BJ (cell line): ENCODE results near the gene RFT1. TPM values are rescaled to one million over a fixed set of nuclear protein-coding genes. Genes with fewer than 3 reads are reported as not detected.

ENCODE experiments used
- CTCF ChIA-PET: fragments of 350-600 bp; formaldehyde crosslinking; extraction: SDS; loops from one replicate; lab custom pipeline; 2021; ENCODE audit warnings: antibody characterized with exemption, inconsistent platforms; lab: Yijun Ruan, JAX
- POLR2A ChIA-PET: fragments of 300-600 bp; sonication (Branson Sonifier 250); formaldehyde crosslinking; extraction: SDS; loops from one replicate; lab custom pipeline; 2021; ENCODE audit warnings: antibody characterized with exemption; lab: Charles Lee
- DNase-seq: peaks from one replicate; pipeline ENCODE4 v3.0.0-alpha.2; 2011; ENCODE audit warnings: low read depth
- H3K27me3 ChIP-seq: 2 replicates; pipeline ENCODE4 v1.6.0; 2011; ENCODE audit warnings: low read length; ENCODE audit not compliant: control insufficient read depth, insufficient read depth
- H3K36me3 ChIP-seq: 2 replicates; pipeline ENCODE4 v1.5.1; 2011; ENCODE audit warnings: low read length; ENCODE audit not compliant: control insufficient read depth, insufficient read depth
- H3K4me3 ChIP-seq: 2 replicates; pipeline ENCODE4 v1.5.1; 2011; ENCODE audit warnings: low read depth, mild to moderate bottlenecking, control low read depth, low read length
- CTCF ChIP-seq: IDR thresholded peaks from 2 replicates; pipeline ENCODE4 v1.5.1; 2011; ENCODE audit warnings: low read depth, mild to moderate bottlenecking, control low read depth, inconsistent platforms, low read length, moderate library complexity; ENCODE audit not compliant: insufficient read depth
- polyA plus RNA-seq: library from polyadenylated mRNA; depleted of rRNA; stranded (reverse); fragments of >200 nt; gene quantifications from 2 replicates; pipeline ENCODE4 v1.2.3, GENCODE V29; 2011

The RFT1 gene
- polyA plus RNA-seq, 1 experiment, result 27.9 TPM

DNA sequence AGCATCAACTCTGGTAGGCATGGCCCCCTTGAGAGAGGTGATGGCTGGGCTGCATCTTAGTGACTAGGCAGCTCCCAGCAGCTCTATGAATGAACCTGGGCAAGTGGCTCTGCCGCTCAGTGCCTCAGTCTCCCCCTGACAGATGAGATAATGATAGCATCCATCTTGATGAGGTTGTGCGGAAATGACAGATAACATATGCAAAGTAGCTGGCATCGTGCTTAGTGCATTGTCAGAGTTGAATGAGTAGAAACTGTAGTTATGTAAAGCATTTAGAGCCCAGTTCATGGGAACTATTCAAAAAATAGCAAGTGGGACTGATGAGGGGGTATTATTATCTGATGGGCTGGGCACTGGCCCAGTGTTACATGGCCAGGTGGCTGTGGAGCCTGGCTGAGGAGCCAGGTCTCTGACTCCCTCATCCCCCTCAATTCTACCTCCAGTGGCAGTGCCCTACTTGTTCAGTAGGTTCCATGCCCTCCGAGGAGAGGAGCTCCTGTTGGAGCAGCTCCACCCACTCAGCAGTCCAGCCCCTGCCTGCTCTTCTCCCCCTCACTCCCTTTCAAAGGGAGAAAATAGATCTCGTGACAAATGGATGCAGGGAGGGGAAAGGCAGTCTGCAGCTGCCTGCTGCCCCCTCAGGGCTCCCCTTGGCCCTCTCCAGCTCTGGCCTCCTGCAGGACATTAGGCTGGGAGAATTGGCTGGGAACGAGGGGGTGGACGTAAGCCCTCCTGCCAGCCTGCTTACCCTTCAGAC, 37.4 kb upstream of the RFT1 start:
- TF ChIP-seq CTCF, result no peak
- Histone ChIP-seq H3K4me3 (no peak overlapping the region), H3K27me3 (no peaks in the 10 kb centered on the region), H3K36me3 (peaks cover 2% of the 10 kb centered on the region; the same call in 1 of the 2 replicates)
- ChIA-PET POLR2A (no interaction called here), CTCF (interaction anchor here (0.9 to 1.3 kb wide), 3 partner anchors 13 to 34 kb away, joined by 3 read pairs; no protein-coding TSS in a partner anchor)
- no peak for DNase-seq

GRCh38 chr3:53166781-53167291, 36.6 kb upstream of the RFT1 start:
- POLR2A ChIA-PET, result no interaction called here
- Histone ChIP-seq H3K4me3 (no peak overlapping the region), H3K27me3 (no peaks in the 10 kb centered on the region), H3K36me3 (peaks cover 2% of the 10 kb centered on the region)
- CTCF ChIA-PET, result interaction anchor here (0.7 to 1.5 kb wide), 4 partner anchors 10 to 31 kb away, joined by 3 read pairs; no protein-coding TSS in a partner anchor
- no peak for TF ChIP-seq CTCF
- DNase-seq, result no peak

DNA sequence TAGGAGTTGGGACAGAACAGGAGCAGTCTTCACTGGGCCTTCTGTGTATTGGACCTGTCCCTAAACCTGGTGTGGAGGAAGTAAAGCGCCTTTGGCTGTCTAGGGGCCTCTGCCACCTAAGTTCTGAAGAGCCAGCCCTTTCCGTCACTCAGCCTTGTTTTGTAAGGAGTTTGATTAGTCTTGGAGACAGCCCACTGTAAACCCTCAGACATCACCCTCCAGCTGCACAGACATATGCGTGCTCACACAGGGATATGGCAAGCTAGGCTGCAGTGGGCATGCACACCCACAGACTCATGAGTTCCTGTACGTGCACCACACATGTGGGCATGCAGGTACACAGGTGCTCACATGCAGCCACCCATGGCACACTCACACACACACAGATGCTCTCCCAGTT, 36.0 kb upstream of the RFT1 start:
- DNase-seq, result no peak
- CTCF ChIA-PET, result interaction anchor here (1.1 to 1.5 kb wide), 4 partner anchors 10 to 55 kb away, joined by 3 to 4 read pairs (median 3); no protein-coding TSS in a partner anchor

GRCh38 chr3:53164911-53165310, 34.7 kb upstream of the RFT1 start:
- no peaks in the 10 kb centered on the region for H3K27me3 ChIP-seq
- DNase-seq, result no peak
- H3K36me3 ChIP-seq, result peaks cover 2% of the 10 kb centered on the region
- CTCF ChIA-PET, result interaction anchor here (0.9 to 3.0 kb wide), 5 partner anchors 30 to 54 kb away, joined by 3 to 14 read pairs (median 3); no protein-coding TSS in a partner anchor
- no peak for TF ChIP-seq CTCF
- no peak overlapping the region for H3K4me3 ChIP-seq
- POLR2A ChIA-PET, result no interaction called here

More for the DNA sequence above, 36.0 kb upstream of the RFT1 start:
- no peak for TF ChIP-seq CTCF
- POLR2A ChIA-PET, result no interaction called here
- Histone ChIP-seq H3K4me3 (no peak overlapping the region), H3K27me3 (no peaks in the 10 kb centered on the region), H3K36me3 (peaks cover 2% of the 10 kb centered on the region)
